Astrocyte (in vitro differentiated cells and primary cell): ENCODE data around the gene RBBP8NL. TPM values are rescaled to one million over a fixed set of nuclear protein-coding genes. Genes with fewer than 3 reads are reported as not detected.

Source experiments
- DNase-seq: peaks from one replicate; pipeline ENCODE4 v3.0.0-alpha.2; 2010; ENCODE audit warnings: low read depth
- FAIRE-seq: peaks from 2 replicates; lab custom pipeline; 2011; peaks lifted over from hg19 to GRCh38; lab: Jason Lieb, UNC
- H2AFZ ChIP-seq: 2 replicates; pipeline ENCODE4 v1.6.0; 2012; ENCODE audit warnings: low read depth, low read length, inconsistent platforms
- H3K27ac ChIP-seq: 2 replicates; pipeline ENCODE4 v1.5.1; 2011; ENCODE audit warnings: low read depth, low read length, inconsistent platforms
- H3K27me3 ChIP-seq: 2 replicates; pipeline ENCODE4 v1.6.0; 2011; ENCODE audit warnings: low read length, inconsistent platforms; ENCODE audit not compliant: insufficient read depth
- H3K36me3 ChIP-seq: 2 replicates; pipeline ENCODE4 v1.5.1; 2011; ENCODE audit warnings: low read length, inconsistent platforms; ENCODE audit not compliant: insufficient read depth
- H3K4me1 ChIP-seq: 2 replicates; pipeline ENCODE4 v1.5.1; 2011; ENCODE audit warnings: low read length, inconsistent platforms; ENCODE audit not compliant: insufficient read depth
- H3K4me2 ChIP-seq: 2 replicates; pipeline ENCODE4 v1.6.0; 2012; ENCODE audit warnings: low read length, inconsistent platforms
- H3K4me3 ChIP-seq: 2 replicates; pipeline ENCODE4 v1.5.1; 2011; ENCODE audit warnings: low read depth, mild to moderate bottlenecking, low read length, inconsistent platforms; ENCODE audit not compliant: insufficient read depth
- H3K79me2 ChIP-seq: 2 replicates; pipeline ENCODE4 v1.6.0; 2012; ENCODE audit warnings: mild to moderate bottlenecking, low read length, inconsistent platforms; ENCODE audit not compliant: insufficient read depth
- H3K9ac ChIP-seq: 2 replicates; pipeline ENCODE4 v1.6.0; 2012; ENCODE audit warnings: mild to moderate bottlenecking, low read length, inconsistent platforms
- H3K9me3 ChIP-seq: 2 replicates; pipeline ENCODE4 v1.5.1; 2012; ENCODE audit warnings: low read depth, mild to moderate bottlenecking, low read length, inconsistent platforms; ENCODE audit not compliant: insufficient read depth
- H4K20me1 ChIP-seq: 2 replicates; pipeline ENCODE4 v1.6.0; 2012; ENCODE audit warnings: low read length, inconsistent platforms; ENCODE audit not compliant: insufficient read depth
- H3K27ac Mint-ChIP-seq: one replicate; pipeline ENCODE4 v1.8.0; 2021; ENCODE audit warnings: mild to moderate bottlenecking, mixed read lengths; ENCODE audit not compliant: unreplicated experiment
- H3K27me3 Mint-ChIP-seq: one replicate; pipeline ENCODE4 v1.8.0; 2021; ENCODE audit warnings: low read depth, mixed read lengths; ENCODE audit not compliant: unreplicated experiment
- H3K36me3 Mint-ChIP-seq: one replicate; pipeline ENCODE4 v1.8.0; 2021; ENCODE audit warnings: low read depth, mixed read lengths; ENCODE audit not compliant: unreplicated experiment
- H3K4me1 Mint-ChIP-seq: one replicate; pipeline ENCODE4 v1.8.0; 2021; ENCODE audit warnings: low read depth, mixed read lengths; ENCODE audit not compliant: unreplicated experiment
- H3K4me3 Mint-ChIP-seq: one replicate; pipeline ENCODE4 v1.8.0; 2021; ENCODE audit warnings: mild to moderate bottlenecking, moderate library complexity, mixed read lengths; ENCODE audit not compliant: unreplicated experiment
- H3K9me3 Mint-ChIP-seq: one replicate; pipeline ENCODE4 v1.8.0; 2021; ENCODE audit warnings: mild to moderate bottlenecking, mixed read lengths; ENCODE audit not compliant: unreplicated experiment
- EZH2 ChIP-seq: IDR thresholded peaks from 2 replicates; pipeline ENCODE4 v1.6.1; 2012; ENCODE audit warnings: mild to moderate bottlenecking, low read length, inconsistent platforms; ENCODE audit not compliant: insufficient read depth
- total RNA-seq: library from RNA; stranded (reverse); gene quantifications from 2 replicates; pipeline ENCODE4 v1.2.1, GENCODE V29; 2021
- TF ChIP-seq, protein P1 (sequence below): IDR thresholded peaks from 2 replicates; pipeline ENCODE4 v1.5.1; 2011; ENCODE audit warnings: low read depth, mild to moderate bottlenecking, inconsistent platforms, low read length, moderate library complexity; ENCODE audit not compliant: insufficient read depth

Gene RBBP8NL
- total RNA-seq, 1 donor from 2014 or later, result 0.14 TPM

DNA sequence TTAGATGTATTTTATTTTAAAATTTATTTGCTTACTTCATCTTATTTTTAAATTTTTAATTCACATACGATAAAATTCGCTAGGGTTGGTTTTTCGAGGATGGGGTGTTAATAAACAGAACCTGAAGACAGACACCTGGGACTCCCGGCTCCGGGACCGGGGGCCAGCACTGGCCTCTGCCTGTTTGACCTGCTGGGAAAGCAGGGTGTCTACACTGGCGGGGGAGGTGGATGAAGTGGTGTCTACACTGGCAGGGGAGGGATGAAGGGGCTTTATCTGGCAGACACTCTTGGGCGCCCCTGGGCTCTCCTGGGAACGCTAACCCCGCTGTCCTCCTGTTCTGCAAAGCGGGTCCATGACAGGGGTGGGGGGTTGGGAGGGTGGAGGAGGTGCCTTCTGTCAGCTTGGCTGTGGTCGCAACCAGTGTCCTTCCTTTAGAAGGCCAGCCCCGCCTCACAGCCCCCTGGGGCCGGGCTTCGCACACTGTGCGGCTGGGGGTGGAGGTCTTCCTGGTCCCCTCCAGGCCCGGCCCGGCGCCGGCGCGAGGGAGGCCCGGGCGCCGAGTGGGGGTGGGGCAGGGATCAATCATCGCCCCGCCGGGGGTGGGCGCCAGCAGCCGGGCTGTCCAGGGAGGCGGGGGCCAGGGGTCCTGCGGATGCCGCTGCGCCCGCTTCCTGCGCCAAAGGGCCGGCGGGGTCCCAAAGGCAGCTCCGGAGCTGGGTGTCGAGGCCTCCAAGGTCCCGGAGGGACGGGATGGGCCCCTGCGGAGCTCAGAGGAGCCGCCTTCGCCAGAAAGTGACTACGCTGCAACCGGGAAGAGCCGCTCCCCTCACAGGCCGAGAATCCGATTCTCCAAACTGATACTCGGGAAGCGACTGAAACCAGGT is 46.6 kb upstream of the RBBP8NL start:
- Histone ChIP-seq H4K20me1 (no peaks in the 10 kb centered on the region), H3K4me2 (no peak overlapping the region), H2AFZ (no peak overlapping the region), H3K27me3 (peaks cover 60% of the 10 kb centered on the region), H3K4me3 (no peak overlapping the region), H3K79me2 (no peaks in the 10 kb centered on the region), H3K9me3 (no peaks in the 10 kb centered on the region), H3K9ac (no peak overlapping the region), H3K4me1 (no peaks in the 10 kb centered on the region), H3K27ac (no peak overlapping the region), H3K36me3 (no peaks in the 10 kb centered on the region)
- TF ChIP-seq, protein P1, sequence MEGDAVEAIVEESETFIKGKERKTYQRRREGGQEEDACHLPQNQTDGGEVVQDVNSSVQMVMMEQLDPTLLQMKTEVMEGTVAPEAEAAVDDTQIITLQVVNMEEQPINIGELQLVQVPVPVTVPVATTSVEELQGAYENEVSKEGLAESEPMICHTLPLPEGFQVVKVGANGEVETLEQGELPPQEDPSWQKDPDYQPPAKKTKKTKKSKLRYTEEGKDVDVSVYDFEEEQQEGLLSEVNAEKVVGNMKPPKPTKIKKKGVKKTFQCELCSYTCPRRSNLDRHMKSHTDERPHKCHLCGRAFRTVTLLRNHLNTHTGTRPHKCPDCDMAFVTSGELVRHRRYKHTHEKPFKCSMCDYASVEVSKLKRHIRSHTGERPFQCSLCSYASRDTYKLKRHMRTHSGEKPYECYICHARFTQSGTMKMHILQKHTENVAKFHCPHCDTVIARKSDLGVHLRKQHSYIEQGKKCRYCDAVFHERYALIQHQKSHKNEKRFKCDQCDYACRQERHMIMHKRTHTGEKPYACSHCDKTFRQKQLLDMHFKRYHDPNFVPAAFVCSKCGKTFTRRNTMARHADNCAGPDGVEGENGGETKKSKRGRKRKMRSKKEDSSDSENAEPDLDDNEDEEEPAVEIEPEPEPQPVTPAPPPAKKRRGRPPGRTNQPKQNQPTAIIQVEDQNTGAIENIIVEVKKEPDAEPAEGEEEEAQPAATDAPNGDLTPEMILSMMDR, result no peak
- TF ChIP-seq EZH2, result peak; percentile 65
- Mint-ChIP-seq H3K4me3 (no peak overlapping the region), H3K4me1 (no peaks in the 10 kb centered on the region), H3K36me3 (no peaks in the 10 kb centered on the region), H3K27me3 (peaks cover 59% of the 10 kb centered on the region), H3K27ac (no peak overlapping the region), H3K9me3 (no peaks in the 10 kb centered on the region)
- FAIRE-seq (no peak), DNase-seq (no peak)

DNA sequence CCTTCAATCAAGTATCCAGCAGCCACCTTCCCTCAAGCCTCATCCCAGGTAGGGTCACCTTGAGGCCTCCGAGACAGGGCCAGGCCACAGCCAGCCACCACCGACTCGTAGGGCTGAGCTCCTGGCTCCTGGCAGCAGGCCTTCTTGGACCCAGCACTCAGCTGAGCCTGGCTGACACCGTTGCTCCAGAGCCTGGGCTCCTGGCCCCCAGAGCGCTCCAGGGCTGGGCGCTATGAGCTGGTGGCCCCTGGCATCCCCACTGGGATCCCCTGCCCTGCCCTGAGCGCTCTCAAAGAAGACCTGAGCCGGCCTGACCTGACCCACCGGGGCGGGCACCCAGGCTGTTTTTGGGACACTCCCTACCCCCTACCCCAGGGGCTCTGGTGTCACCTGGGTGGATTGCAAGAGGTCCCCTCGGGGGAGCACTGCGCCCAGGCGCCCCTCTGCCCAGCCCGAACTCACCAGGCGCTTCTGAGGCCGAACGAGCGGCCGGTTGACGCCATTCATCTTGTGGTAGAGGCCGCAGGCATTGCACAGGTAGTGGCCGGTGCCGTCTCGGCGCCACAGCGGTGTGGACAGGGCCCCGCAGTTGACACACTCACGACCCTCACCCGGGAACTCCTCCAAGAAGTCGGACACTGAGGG is 45.7 kb upstream of the RBBP8NL start:
- no peak for TF ChIP-seq EZH2
- TF ChIP-seq, protein P1, result no peak
- Histone ChIP-seq H3K4me1 (no peaks in the 10 kb centered on the region), H3K36me3 (no peaks in the 10 kb centered on the region), H3K79me2 (no peaks in the 10 kb centered on the region), H3K9me3 (no peaks in the 10 kb centered on the region), H2AFZ (no peak overlapping the region), H3K4me3 (no peak overlapping the region), H3K27ac (no peak overlapping the region), H3K27me3 (peaks cover 57% of the 10 kb centered on the region), H3K9ac (no peak overlapping the region), H4K20me1 (no peaks in the 10 kb centered on the region), H3K4me2 (no peak overlapping the region)
- Mint-ChIP-seq H3K9me3 (no peaks in the 10 kb centered on the region), H3K4me1 (no peaks in the 10 kb centered on the region), H3K36me3 (no peaks in the 10 kb centered on the region), H3K4me3 (no peak overlapping the region), H3K27ac (no peak overlapping the region), H3K27me3 (peaks cover 50% of the 10 kb centered on the region)
- DNase-seq (no peak), FAIRE-seq (no peak)
